Measurements from ENCODE around the gene TCF12.

DNA sequence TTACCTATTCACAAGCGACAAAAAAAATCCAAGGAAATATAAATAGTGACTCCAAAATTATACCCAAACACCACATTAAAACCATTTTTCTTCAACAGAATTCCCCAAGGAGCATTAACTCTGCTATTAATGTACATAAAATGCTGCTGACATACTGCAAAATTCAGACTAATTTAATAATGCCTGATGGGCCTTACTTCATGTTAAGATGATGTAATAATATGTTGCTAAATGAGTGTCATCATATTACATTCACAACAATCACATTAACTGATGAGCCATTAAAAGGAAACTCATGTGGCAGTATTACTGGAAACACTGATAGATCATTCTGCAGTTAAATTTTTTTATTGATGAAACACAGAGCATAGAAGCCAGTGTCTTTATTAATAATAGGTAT is 253.0 kb downstream of the TCF12 start:
- TF ChIP-seq POLR2AphosphoS5 (IDR thresholded peaks at IDR 0.05; ENCODE audit: low read depth), result no peak
- TF ChIP-seq, protein P1, sequence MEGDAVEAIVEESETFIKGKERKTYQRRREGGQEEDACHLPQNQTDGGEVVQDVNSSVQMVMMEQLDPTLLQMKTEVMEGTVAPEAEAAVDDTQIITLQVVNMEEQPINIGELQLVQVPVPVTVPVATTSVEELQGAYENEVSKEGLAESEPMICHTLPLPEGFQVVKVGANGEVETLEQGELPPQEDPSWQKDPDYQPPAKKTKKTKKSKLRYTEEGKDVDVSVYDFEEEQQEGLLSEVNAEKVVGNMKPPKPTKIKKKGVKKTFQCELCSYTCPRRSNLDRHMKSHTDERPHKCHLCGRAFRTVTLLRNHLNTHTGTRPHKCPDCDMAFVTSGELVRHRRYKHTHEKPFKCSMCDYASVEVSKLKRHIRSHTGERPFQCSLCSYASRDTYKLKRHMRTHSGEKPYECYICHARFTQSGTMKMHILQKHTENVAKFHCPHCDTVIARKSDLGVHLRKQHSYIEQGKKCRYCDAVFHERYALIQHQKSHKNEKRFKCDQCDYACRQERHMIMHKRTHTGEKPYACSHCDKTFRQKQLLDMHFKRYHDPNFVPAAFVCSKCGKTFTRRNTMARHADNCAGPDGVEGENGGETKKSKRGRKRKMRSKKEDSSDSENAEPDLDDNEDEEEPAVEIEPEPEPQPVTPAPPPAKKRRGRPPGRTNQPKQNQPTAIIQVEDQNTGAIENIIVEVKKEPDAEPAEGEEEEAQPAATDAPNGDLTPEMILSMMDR (IDR thresholded peaks at IDR 0.05; ENCODE audit: insufficient read depth, low read length), result no peak

All from HL-60 (cell line).